Activated CD4-positive, alpha-beta T cell treated with anti-CD3 and anti-CD28 coated beads, Interleukin-2, amount 50 U/mL, for 48 hours (primary cell): Measurements from ENCODE around the gene ATF5.

ENCODE experiments used
- DNase-seq, 2 experiments: peaks; one replicate each; pipeline ENCODE4 v3.0.0-alpha.2; 2020

The ATF5 gene

DNA sequence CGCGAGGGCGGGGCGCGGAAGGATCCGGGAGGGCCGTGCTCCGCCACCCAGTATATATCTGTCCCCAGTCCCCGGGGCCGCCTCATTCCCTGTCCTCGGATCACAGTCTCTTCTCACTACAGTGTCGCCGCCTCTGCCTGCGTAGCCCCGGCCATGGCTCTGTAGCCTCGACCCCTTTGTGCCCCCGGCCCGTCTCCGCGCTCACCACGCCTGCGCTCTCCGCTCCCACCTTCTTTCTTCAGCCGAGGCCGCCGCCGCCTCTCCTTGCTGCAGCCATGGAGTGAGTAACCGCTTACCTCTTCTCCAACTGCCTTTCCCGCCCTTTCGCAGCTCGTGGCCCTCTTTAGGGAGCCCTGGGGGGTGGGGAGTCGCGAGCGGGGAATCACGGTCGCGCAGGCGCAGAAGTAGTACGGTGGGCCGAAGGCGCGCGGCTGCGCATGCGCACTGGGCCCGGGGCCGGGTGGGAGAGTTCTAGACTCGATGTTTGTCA is at the start of gene ATF5, which contains the start of gene NUP62:
Gene ATF5, plus strand, starts transcription at position 85 of the 490 bp plus-strand sequence. CDS start 1,646 bp downstream, outside the sequence.
Gene NUP62, minus strand, starts transcription at position 384 of the 490 bp plus-strand sequence. CDS start 19,697 bp downstream, outside the sequence.
- DNase-seq, result peak; percentile 91 to 94

- DNase-seq, result no peak
These were observed 49.6 kb upstream of the ATF5 start for GRCh38 chr19:49879243-49879963.

GRCh38 chr19:49880162-49880869 is 48.7 kb upstream of the ATF5 start:
- no peak for DNase-seq

DNA sequence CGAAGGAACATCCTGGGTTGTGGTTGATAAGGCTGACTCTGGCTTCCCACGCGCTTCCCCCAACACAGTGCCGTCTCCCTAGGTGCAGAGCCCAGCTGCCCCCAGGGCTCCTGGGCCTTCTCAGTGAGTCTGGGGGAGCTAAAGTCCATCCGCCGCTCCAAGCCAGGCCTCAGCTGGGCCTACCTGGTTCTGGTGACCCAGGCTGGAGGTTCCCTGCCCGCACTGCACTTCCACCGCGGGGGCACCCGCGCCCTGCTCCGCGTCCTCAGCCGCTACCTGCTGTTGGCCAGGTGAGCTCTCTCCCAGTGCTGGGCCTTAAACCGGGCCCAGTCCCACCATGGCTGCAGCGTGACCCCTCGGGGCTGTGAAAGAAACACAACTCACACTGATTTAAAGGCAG is 47.8 kb upstream of the ATF5 start:
- DNase-seq, result no peak

DNA sequence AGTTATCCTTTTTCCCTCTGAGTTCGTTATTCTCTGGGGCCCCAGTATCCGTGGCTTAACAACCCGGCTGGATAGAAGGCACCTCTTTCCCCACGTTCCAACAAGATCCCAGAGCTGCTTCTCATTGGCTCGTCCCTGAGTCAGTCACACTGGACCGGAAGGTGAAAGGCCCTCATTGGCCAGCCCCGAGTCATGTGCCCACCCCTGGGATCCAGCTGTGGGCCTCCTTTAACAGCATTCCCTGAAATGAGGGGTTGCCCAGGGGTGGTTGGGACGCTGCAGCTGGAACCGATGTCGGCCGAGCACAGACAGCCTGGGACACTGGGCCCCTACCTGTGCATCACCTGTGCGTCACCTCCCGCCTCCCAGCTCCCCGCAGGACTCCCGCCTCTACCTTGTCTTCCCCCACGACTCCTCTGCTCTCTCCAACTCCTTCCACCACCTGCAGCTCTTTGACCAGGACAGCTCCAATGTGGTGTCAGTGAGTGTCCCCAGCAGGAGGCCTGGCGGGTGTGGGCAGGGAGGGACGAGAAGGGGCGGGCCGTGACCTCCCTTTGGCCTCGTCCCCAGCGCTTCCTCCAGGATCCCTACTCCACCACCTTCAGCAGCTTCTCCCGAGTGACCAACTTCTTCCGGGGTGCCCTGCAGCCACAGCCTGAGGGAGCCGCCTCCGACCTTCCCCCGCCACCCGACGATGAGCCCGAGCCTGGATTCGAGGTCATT is 47.2 kb upstream of the ATF5 start:
- no peak for DNase-seq

DNA sequence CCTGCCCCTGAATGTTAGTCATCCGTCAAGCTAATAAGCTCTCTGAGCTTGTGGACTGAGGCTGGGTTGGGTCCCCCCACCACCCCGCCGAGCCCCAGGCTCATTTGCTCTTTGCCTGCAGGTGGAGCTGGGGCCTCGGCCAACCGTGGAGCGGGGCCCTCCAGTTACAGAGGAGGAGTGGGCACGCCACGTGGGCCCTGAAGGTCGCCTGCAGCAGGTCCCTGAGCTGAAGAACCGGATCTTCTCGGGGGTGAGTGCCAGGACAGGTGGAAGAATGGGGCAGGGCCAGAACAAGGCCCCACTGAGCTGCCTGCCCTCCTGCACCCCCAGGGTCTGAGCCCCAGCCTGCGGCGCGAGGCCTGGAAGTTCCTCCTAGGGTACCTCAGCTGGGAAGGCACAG is 46.4 kb upstream of the ATF5 start:
- no peak for DNase-seq

- DNase-seq, result no peak
These were observed 45.9 kb upstream of the ATF5 start for GRCh38 chr19:49883094-49883493.

DNA sequence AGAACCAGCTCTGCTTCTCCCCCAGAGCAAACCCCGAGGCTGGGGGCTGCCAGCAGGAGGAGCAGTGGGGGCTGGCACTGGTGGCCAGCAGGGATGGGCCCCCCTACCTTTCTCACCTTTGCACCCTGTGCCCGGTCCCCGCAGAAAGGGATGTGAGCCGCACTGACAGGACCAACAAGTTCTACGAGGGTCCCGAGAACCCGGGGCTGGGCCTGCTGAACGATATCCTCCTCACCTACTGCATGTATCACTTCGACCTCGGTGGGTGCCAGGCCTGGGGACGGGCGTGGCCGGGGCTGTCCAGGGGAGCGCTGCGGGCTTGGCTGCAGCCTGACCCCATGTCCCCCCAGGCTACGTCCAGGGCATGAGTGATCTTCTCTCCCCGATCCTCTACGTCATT is 44.9 kb upstream of the ATF5 start:
- DNase-seq, result no peak

DNA sequence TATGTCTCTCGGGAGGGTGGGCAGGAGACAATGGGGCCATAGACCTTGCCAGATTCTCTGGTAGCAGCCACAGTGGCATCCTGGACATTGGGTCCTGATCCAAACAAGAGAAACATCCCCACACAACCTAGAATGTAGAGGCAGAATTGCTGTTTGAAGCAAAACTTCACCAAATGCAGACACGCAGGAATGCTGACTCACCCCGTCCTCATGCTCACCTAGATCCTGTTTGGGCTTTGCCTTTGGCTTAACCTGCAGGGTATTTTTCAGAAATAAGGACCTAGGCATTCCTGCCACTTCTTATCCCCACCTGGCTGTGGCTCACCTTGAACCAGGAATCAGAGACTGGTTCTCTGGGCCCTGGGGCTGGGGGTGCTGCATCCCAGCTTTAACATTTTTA is 44.2 kb upstream of the ATF5 start:
- no peak for DNase-seq

GRCh38 chr19:49887037-49887664 is 41.9 kb upstream of the ATF5 start:
- DNase-seq, result no peak

GRCh38 chr19:49887665-49888509 is 41.1 kb upstream of the ATF5 start:
- DNase-seq, result no peak

GRCh38 chr19:49888510-49888824 is 40.5 kb upstream of the ATF5 start:
- no peak for DNase-seq

DNA sequence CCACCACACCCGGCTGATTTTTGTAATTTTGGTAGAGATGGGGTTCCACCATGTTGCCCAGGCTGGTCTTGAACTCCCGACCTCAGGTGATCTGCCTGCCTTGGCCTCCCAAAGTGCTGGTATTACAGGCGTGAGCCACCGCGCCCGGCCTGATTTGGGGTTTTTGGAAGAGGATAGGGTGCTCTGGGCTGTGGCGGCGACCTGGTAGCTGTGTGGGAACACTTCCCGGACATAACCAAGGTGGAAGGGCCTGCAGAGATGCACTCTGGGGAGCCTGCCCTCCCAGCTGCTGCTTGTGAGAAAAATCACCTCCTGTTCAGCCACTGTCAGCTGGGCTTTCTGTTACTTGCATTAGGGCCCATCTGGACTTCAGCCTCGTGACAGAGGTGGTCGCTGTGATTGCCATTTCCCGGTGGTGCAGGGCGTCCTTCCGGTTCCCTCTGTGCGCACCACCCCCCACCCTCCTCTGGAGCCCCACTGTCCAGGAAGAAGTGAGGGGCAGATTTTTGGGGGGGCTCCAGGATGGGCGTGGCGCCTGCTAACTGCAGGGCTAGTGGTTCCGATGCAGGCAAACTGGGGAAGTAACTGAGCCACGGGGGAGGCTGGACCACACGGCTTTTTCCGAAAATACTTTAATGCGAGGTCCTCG is 39.8 kb upstream of the ATF5 start:
- no peak for DNase-seq

- peak; percentile 73 to 80 for DNase-seq
These were observed 39.2 kb upstream of the ATF5 start for GRCh38 chr19:49889687-49890348.

- DNase-seq, result peak; percentile 68 to 70
These were observed 38.4 kb upstream of the ATF5 start for GRCh38 chr19:49890349-49891311.

- no peak for DNase-seq
These were observed 37.6 kb upstream of the ATF5 start for GRCh38 chr19:49891393-49891792.

GRCh38 chr19:49892716-49893115 is 36.3 kb upstream of the ATF5 start:
- DNase-seq, result no peak

DNA sequence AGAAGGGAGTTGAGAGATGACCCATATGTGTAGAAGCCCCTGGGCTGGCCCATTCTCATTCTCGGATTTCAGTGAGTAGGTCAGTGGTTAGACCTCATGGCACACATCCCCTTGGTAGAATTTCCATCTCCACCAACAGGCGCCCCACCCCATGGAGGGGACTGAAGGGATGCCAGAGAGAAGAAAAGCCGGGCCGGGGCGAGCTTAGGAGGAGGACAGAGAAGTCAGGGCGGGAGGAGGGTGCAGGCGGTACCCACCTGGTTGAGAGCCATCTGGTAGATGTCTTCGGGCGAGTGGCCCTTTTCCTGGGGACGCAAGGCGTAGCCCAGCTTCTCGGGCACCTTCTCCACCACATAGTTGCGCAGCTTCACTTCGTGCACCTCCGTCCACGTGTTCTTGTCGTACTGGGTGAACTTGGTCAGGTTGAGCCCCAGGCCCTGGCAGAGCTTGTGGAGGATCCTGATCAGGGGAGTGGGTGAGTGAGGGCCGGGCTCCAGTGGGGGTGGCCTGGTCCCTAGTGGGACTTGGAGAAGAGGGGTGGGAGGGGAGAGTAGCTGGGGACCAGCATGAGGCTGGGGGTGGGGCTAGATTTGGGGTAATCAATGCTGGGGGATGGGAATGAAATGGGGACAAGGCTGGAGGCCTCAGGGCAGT is 34.9 kb upstream of the ATF5 start:
- DNase-seq, result peak; percentile 45 to 58

- DNase-seq, result peak; percentile 68 to 79
These were observed 34.0 kb upstream of the ATF5 start for GRCh38 chr19:49894879-49895565.
